AG10803 (cell line): ENCODE data around the gene ATP5MC2.
"Not testable (repeated sequence)": the region's sequence is repeated elsewhere in the genome, so short reads cannot be mapped to it uniquely, and the experiment has no call there.

Experiments
- DNase-seq: peaks from one replicate; pipeline ENCODE4 v3.0.0; 2010; ENCODE audit warnings: low read depth
- H3K4me3 ChIP-seq: 2 replicates; pipeline ENCODE4 v1.5.1; 2011; ENCODE audit warnings: mild to moderate bottlenecking, low read length, control low read depth
- TF ChIP-seq, protein P1 (sequence below): conservative IDR thresholded peaks from 2 replicates; pipeline ENCODE4 v1.5.1; 2011; ENCODE audit warnings: mild to moderate bottlenecking, low read length, control low read depth, inconsistent platforms

The ATP5MC2 gene

GRCh38 chr12:53675701-53676607, at the start of gene ATP5MC2:
TSS of gene ATP5MC2 (minus strand) at chr12:53676083. CDS start at chr12:53672614, 3,469 bp downstream.
- TF ChIP-seq, protein P1, sequence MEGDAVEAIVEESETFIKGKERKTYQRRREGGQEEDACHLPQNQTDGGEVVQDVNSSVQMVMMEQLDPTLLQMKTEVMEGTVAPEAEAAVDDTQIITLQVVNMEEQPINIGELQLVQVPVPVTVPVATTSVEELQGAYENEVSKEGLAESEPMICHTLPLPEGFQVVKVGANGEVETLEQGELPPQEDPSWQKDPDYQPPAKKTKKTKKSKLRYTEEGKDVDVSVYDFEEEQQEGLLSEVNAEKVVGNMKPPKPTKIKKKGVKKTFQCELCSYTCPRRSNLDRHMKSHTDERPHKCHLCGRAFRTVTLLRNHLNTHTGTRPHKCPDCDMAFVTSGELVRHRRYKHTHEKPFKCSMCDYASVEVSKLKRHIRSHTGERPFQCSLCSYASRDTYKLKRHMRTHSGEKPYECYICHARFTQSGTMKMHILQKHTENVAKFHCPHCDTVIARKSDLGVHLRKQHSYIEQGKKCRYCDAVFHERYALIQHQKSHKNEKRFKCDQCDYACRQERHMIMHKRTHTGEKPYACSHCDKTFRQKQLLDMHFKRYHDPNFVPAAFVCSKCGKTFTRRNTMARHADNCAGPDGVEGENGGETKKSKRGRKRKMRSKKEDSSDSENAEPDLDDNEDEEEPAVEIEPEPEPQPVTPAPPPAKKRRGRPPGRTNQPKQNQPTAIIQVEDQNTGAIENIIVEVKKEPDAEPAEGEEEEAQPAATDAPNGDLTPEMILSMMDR = peak; percentile 99
- DNase-seq = peak; percentile 98
- peak within 1 kb of the TSS; percentile 98 for H3K4me3 ChIP-seq

DNA sequence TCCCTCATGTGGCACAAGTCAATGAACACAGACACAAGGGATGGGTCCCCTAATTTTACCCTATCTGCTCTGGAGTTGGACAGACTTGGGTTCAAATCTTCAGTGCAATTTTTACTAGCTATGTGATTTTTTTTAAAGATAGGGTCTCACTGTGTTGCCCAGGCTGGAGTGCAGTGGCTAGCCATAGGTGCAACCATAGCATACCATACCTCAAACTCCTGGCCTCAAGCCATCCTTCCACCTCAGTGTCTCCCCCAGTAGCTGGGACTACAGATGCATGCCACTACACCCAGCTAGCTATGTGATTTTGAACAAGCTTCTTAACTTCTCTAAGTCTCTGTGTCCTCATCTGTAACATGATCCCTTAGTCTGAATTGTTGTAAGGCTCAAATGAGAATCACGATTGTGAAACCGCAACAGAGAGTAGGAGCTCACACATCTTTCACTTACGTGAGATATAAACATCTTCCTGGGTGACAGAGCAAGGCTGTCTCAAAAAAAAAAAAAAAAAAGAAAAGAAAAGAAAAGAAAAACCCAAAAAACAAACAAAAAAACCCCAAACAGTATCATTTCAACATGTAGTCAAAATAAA, 46.7 kb upstream of the ATP5MC2 start:
- no peak overlapping the region for H3K4me3 ChIP-seq
- DNase-seq = no peak
- TF ChIP-seq, protein P1 = no peak

DNA sequence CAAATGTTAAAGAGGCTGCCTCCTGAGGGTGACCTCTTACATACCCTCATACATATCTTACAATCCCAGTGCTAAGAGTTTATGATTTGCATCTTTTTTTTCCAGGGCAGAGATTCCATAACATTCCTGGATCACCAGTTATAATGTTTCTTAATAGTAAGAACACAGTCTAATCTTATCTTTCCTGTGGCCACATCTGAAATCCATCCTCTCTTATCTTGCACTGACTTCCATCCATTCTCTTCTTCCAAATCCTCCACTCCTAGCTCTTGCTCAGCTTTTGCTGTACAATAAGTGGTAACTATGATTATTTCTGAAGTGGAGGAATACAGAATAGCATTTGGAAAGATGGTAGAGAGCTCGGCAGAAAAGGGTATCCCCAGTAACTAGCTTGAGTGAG, 45.1 kb upstream of the ATP5MC2 start:
- H3K4me3 ChIP-seq = no peak overlapping the region
- no peak for DNase-seq
- TF ChIP-seq, protein P1 = no peak

GRCh38 chr12:53719649-53720048, 43.8 kb upstream of the ATP5MC2 start:
- TF ChIP-seq, protein P1 = no peak
- no peak overlapping the region for H3K4me3 ChIP-seq
- no peak for DNase-seq

GRCh38 chr12:53718567-53718966, 42.7 kb upstream of the ATP5MC2 start:
- H3K4me3 ChIP-seq, DNase-seq: not testable (repeated sequence)

DNA sequence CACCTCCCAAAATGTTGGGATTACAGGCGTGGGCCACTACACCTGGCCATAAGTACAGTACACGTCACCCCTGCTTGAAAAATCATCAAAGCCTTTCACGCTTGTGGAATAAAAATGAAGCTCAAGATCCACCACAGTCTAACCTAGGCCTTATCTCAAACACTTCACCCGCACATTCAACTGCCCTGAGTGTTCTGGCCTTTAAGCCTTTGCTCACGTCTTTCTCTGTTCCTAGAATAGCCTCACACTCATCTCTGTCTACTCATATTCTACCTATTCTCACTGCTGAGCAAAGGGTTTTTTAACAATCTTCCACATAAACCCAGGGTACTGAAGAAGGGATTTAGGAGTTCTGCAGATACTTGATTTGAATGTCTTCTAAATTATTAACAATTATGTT, 41.4 kb upstream of the ATP5MC2 start:
- DNase-seq = no peak
- TF ChIP-seq, protein P1 = no peak
- no peak overlapping the region for H3K4me3 ChIP-seq

- no peak for DNase-seq
- TF ChIP-seq, protein P1 = no peak
- H3K4me3 ChIP-seq = no peak overlapping the region
These were observed 38.1 kb upstream of the ATP5MC2 start for GRCh38 chr12:53714004-53714403.
